ENCODE results near the gene DNAJC7.
A peak's percentile ranks its signal among the peaks of the same experiment; 100 is the strongest.

- no peak for TF ChIP-seq EP300 (IDR thresholded peaks at IDR 0.05; ENCODE audit: borderline replicate concordance)
- TF ChIP-seq YY1 (IDR thresholded peaks at IDR 0.05; ENCODE audit: low read depth) = no peak
- TF ChIP-seq REST (IDR thresholded peaks at IDR 0.05; ENCODE audit: low read depth) = no peak
- TF ChIP-seq CREB1 (IDR thresholded peaks at IDR 0.05; ENCODE audit: low read depth) = no peak
- TF ChIP-seq MAX (IDR thresholded peaks at IDR 0.05) = no peak
- no peak for TF ChIP-seq TAF1 (IDR thresholded peaks at IDR 0.05; ENCODE audit: low read depth)
- TF ChIP-seq EGR1 (IDR thresholded peaks at IDR 0.05) = no peak
- no peak for TF ChIP-seq FOXM1 (IDR thresholded peaks at IDR 0.05; ENCODE audit: borderline replicate concordance, low read depth)
- TF ChIP-seq TCF12 (IDR thresholded peaks at IDR 0.05; ENCODE audit: low read depth) = no peak
- peak; percentile 90 for TF ChIP-seq RAD21 (IDR thresholded peaks at IDR 0.05; ENCODE audit: low read depth)
- TF ChIP-seq TEAD4 (IDR thresholded peaks at IDR 0.05) = no peak
- no peak for TF ChIP-seq CEBPB (IDR thresholded peaks at IDR 0.05)
- TF ChIP-seq ZBTB7A (IDR thresholded peaks at IDR 0.05; ENCODE audit: low read depth) = peak; percentile 97
- no peak for TF ChIP-seq NFIC (IDR thresholded peaks at IDR 0.05)
Observed at GRCh38 chr17:41962768-41963434, 54.3 kb downstream of the DNAJC7 start.

Measured in Ishikawa (cell line).